HG02884 (cell line): ENCODE measurements around the gene ADORA2A.

Experiments
- ATAC-seq: cut with Tn5 transposase; IDR thresholded peaks from one replicate; pipeline ENCODE4 v1.9.1; 2021; ENCODE audit warnings: mild to moderate bottlenecking, moderate library complexity; ENCODE audit not compliant: unreplicated experiment

Gene ADORA2A

DNA sequence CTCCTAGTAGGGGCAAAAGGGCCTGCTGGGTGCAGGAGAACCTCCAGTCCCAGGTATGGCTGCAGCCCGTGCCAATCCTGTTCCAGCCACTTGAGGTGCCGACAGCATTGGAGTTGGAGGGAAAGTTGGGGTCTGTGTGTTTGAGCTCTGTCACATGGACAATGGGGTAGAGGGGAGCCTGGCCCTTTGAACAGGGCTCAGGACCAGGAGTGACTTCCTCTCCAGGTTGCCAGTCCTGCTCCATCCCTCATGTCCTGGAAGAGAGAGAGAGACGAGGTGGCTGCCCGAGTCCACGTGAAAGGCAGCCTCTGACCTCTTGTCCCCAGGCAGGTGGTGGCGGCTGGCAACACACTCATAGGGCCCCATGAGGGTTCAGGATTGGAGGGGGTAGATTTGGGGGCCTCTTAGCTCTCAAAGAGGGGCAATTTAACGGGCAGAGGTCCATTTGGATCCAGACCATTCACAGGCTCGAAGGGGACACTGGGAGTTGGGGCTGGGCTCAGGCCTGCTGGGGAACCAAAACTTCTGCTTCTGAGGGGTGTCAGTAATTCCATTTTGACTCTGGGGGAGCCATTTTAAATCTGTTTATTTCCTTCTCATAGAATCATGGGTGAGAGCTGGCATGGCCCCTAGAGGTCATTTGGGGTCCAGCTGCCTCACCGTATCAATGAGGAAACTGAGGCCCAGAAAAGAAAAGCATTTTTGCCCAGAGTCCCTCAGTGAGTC lies 4.1 kb downstream of the ADORA2A start:
- no peak for ATAC-seq

DNA sequence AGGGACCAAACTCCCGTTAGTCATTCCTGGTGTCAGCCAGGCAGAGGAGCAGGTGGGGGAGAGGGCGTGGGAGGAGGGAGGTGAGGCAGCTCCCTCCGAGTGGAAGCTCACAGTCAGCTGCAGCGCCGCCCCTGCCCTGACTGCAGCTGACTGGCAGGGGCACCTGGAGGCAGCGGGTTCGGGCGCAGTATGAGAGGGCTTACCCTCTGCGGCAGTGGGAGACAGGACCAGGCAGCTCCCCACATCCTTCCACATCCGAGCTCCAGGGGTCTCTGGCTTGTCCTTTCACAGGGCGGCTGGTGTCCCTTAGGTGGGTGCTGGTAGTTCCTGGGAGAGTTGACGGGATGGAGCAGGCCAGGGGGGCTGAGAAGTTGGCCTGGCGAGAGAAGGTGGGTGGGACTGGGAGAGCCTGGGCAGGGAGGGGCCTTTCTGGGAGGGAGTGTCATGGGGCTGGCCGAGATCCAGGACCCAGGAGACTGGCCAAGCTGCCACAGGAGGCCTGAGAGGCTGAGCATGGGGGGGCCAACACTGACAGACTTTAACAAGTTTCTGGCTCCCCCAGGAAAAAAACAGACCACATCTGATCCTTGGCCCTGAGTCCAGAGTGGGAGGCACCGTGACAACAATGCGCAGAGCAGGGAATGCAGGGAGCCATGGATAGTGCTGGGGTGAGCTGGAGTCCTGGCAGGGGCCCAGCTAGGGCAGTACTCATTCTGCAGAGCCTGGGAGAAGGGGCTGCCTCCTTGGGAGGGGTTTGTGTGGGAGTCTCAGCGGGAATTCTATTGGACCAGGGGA lies 4.9 kb downstream of the ADORA2A start:
- no peak for ATAC-seq

DNA sequence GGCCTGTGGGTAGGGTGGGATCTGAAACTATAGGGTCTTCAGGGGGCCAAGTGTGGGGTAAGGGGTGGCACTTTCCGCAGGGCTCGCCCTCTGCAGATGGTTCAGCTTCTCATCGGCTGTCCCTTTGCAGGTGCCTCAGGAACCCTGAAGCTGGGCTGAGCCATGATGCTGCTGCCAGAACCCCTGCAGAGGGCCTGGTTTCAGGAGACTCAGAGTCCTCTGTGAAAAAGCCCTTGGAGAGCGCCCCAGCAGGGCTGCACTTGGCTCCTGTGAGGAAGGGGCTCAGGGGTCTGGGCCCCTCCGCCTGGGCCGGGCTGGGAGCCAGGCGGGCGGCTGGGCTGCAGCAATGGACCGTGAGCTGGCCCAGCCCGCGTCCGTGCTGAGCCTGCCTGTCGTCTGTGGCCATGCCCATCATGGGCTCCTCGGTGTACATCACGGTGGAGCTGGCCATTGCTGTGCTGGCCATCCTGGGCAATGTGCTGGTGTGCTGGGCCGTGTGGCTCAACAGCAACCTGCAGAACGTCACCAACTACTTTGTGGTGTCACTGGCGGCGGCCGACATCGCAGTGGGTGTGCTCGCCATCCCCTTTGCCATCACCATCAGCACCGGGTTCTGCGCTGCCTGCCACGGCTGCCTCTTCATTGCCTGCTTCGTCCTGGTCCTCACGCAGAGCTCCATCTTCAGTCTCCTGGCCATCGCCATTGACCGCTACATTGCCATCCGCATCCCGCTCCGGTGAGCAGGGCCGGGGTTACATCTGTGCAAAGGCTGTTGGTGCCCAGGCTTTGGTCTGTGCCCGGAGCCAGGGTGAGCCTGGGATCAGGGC lies 5.8 kb downstream of the ADORA2A start:
- no peak for ATAC-seq

DNA sequence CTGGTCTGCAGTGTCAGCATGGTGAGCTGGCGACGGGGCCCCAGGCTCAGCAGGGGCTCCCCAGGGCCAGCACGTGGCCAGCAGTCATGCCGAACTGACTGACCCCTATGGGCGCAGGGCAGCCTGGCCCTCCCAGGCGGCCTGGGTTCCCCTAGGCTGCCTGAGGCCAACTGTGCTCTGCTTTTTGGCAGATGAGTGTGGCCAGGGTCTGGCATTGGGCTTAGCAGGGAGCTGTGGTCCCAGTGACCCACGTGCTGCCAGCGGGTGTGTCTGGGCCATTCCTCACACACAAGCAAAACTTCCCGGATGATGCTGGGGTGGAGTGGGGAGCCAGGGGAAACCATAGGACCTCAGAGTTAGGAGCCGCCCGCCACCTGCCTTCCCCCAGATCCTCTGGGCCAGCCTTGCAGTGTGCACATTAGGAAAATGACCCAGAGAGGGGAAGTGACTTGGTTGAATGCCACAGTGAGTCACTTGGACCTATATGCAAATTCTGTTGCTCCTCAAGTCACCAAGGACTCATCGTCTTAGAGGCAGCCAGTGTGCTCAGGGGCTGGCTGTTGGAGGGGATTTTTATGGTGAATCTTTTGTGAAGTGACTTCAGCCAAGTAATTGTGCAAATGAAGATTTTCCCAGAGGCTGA lies 6.5 kb downstream of the ADORA2A start:
- peak; percentile 74 for ATAC-seq

DNA sequence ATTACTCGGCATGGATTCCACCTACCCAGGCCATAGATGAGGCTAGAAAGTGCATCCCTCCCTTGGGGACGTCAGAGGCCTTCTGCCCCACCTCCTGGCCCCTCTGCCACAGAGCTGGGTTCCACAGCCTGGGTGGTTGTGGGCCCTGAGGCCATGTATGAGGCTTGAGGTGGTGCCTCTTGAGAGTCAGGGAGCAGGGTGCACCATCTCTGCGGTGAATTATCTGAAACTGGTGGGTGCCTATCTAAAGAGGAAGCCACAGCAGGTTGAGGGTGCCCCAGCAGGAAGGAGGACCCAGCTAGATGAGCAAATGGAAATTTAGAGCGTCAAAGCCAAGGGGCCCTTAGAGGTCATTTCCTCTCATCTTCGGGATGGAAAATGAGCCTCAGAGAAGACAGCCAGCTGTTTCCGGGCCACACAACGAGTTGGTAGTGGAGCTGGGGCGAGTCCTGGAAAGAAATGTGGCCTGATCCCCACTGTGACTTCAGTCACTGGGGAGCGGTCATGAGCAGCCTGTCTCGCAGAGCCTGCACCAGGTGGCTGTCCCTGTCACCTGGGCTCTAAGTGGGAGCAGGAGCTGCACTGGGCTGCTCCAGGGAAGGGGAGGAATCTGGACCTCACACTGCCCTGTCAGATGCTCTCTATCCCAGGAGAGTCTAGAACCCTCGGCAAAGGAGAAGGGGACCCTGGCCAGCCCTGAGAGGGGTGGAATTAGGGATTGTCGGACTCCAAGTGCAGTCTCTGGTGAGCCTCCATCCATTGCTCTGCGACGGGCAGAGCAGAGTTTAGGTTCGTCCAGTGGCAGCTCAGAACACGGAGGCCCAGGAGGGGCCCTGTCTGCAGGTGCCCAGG lies 7.3 kb downstream of the ADORA2A start:
- peak; percentile 30 for ATAC-seq

DNA sequence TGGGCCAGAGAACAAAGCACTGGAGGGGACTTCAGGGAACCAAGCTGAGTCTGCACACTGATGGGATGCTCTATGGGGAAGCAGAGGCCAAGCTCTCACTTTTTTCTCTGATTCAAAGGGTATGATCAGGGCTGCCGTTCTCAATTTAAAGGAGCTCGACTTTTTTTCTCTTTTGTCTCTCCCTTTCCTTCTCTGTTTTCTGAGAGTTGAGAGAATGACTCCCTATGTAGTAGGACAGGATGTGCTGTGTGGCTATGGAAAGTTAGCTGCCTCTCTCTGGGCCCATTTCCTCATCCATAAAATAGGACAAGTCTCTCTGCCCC lies 7.9 kb downstream of the ADORA2A start:
- no peak for ATAC-seq

DNA sequence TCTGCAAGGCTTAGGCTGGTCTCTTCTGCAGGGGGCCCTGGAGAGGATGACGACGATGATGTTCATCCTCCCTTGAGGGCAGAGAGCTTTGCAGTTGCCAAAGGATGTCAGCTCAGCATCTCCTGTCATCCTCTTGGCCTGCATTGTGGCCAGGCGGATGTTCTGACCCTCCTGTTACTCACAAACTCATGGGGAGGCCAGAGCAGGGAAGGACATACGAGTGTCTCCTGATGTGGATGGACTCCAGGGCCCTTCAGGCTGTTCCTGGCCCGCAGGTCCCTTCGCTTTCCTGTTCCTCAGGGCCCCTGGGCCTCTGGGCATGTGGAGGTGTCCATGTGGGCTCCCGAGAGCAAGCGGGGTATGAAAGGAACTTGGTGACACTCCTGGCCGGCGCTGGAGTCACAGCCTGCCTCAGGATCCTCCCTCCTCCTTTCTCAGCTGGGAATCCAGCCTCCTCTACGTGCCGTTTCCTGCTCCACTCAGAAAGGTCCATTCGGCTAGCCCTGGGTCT lies 8.5 kb downstream of the ADORA2A start:
- ATAC-seq: no peak

DNA sequence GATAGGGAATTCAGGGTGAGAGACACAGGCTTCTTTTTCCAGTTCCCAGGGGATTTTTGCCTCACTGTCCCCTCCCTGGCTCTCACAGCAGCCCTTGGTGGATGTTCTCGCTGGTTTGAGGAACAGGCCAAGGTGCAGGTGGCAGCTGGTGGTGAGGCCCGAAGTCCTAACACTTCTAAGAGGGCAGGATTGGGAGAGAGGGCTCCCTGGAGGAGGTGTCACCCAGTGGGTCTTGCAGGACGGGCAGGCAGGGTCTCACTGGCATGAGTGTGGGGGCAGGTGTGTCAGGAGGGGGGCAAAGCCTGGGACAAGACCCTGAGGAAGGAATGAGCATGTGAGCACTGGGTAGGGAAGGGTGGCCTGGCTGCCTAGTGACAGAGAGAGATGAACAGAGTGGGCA lies 9.2 kb downstream of the ADORA2A start:
- ATAC-seq: no peak

DNA sequence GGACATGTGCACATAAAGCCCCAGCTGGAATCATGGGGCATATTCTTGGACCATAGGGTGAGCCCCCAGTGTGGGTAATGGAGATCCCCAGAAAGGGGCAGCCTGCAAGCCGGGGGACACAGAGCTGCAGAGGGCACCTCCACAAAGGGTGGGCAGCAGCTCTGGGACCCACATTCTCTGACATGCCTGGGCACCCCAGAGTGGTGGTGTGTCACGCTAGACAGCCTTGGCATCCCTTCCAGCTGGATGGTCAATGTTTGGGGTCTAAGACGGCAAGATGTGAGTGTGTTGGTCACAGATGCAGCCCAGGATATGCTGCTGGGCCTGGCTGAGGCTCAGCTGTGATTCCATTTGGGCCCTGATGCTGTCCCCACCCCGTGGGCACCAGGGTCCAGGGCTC lies 9.7 kb downstream of the ADORA2A start:
- no peak for ATAC-seq

DNA sequence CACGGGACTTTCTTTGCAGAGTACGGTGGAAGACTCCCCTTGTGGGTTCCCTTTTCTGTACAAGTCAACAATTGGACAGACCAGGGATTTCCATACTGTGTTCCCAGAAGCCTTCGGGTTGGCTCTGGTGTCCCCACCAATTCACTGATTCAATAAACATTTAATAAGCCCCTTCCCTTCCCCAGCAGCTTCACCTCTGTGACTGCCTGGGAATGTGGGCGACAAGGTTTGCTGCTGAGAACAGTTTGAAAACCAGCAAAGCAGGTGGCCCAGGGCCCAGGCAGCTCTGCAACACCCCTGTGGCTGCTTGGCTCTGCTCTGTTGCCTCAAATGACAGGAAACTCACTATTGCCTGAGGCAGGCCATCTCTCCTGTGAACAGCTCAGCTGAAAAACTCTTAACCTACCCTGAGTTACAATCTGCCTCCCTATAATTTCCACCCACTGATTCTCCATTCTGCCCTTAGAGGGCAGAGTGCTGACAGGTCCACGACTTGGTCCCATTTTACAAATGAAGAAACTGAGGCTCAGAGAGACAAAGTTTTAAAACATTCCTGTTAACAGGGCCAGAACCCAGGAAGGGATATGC lies 10.4 kb downstream of the ADORA2A start:
- no peak for ATAC-seq

DNA sequence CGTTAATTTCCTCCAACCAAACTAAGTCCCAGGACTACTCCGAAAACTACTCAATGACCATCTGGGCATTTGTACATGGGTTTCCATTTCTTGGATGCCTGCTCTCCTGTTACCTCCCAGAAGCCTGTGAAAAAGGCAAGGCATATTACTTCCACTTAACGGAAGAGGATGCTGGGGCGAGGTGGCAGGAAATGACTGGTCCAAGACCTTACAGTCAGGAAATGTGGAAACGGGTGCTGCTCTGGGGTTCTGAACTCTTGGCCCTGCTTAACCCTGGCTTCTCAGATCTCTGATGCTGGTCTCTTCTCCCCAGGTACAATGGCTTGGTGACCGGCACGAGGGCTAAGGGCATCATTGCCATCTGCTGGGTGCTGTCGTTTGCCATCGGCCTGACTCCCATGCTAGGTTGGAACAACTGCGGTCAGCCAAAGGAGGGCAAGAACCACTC lies 12.9 kb downstream of the ADORA2A start:
- ATAC-seq: no peak

DNA sequence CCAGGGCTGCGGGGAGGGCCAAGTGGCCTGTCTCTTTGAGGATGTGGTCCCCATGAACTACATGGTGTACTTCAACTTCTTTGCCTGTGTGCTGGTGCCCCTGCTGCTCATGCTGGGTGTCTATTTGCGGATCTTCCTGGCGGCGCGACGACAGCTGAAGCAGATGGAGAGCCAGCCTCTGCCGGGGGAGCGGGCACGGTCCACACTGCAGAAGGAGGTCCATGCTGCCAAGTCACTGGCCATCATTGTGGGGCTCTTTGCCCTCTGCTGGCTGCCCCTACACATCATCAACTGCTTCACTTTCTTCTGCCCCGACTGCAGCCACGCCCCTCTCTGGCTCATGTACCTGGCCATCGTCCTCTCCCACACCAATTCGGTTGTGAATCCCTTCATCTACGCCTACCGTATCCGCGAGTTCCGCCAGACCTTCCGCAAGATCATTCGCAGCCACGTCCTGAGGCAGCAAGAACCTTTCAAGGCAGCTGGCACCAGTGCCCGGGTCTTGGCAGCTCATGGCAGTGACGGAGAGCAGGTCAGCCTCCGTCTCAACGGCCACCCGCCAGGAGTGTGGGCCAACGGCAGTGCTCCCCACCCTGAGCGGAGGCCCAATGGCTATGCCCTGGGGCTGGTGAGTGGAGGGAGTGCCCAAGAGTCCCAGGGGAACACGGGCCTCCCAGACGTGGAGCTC lies 13.5 kb downstream of the ADORA2A start:
- ATAC-seq: no peak

DNA sequence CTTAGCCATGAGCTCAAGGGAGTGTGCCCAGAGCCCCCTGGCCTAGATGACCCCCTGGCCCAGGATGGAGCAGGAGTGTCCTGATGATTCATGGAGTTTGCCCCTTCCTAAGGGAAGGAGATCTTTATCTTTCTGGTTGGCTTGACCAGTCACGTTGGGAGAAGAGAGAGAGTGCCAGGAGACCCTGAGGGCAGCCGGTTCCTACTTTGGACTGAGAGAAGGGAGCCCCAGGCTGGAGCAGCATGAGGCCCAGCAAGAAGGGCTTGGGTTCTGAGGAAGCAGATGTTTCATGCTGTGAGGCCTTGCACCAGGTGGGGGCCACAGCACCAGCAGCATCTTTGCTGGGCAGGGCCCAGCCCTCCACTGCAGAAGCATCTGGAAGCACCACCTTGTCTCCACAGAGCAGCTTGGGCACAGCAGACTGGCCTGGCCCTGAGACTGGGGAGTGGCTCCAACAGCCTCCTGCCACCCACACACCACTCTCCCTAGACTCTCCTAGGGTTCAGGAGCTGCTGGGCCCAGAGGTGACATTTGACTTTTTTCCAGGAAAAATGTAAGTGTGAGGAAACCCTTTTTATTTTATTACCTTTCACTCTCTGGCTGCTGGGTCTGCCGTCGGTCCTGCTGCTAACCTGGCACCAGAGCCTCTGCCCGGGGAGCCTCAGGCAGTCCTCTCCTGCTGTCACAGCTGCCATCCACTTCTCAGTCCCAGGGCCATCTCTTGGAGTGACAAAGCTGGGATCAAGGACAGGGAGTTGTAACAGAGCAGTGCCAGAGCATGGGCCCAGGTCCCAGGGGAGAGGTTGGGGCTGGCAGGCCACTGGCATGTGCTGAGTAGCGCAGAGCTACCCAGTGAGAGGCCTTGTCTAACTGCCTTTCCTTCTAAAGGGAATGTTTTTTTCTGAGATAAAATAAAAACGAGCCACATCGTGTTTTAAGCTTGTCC lies 14.3 kb downstream of the ADORA2A start:
- no peak for ATAC-seq

DNA sequence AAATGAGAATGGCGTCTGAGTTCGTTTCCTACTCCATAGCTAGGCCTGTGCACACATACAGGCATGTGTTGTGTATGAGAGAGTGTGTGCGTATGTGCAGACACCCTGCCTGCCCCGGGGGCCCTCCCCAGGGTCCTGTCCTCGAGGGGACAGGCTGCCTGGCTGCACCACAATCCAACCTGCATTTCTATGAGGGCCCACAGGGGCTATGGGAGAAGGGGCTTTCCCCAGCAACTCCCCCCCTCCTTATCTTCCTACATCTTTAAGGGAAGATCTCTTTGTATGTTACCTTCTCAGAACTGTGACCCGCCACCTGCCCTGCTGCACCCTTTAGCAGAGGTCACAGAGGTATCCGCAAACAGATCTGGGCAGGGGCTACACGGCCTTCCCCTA lies 14.9 kb downstream of the ADORA2A start:
- ATAC-seq: no peak

DNA sequence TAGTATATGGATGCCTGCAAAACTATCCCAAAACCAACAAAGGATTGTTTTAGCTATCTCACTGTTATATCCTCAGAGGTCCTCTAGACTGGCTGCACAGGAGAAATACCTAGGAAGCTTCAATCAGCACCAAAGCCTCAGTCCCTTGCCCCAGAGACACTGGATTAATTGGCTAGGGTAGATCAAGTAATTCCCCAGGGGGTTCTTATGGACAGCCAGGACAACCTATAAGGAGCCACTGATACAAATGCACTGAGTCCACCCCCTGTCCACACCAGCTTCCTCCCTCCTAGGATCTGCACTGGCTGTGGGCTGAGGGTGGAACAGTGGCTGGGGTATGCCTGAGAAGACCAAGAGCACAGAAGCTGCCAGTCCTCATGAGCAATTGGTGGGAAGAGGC lies 16.3 kb downstream of the ADORA2A start:
- ATAC-seq: no peak

DNA sequence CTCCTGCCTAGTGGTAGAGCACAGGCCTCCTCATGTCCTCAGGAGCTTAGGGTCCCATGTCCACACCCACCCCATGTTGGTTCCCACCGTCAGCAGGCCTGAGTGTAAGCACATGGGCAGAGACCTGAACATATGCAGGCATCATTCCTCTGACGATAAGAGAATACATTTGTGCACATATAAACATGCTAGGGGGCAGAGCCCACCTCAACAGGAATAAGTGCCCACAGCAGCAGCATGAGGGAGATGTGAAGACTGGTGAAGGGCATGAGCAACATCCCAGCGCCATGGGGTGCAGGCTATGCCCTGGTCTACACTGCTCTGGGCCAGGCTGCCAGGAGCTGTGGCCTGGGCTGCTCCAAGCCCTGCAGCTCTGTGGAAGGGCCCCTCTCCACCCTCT lies 16.9 kb downstream of the ADORA2A start:
- ATAC-seq: no peak

DNA sequence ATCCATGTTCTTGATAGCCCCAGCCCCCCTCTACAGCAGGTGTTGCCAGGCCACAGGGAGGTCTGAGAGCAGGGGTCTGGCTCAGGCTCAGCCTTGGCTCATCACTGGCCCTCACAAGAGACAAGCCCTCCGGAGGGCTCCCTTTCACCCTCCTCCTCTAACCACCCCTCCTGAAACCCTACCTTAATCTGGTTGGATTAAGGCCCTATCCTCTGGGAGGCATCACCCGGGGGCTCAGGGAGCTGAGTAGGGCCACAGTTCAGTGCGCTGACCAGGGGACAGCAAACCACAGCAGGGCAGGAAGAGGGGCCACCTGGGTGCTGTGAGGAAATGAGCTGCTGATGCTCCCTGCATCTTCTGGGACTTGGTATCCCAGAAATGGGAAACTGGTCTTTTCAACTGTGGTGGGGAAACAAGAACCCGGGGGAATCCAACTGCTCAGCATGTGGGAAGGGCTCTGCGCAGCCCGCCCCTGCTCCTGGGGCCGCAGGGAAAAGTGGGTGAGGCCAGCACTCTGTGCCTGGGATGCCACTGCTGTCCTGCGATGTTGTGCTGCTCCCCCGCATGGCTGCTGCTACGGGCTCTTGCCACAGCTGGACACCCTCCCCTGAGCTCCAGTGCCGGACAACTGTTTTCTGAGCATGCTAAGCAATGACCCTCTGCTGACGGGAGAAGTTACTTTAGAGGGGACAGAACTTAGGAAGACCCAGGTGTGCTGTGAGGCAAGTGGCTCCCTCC lies 17.5 kb downstream of the ADORA2A start:
- no peak for ATAC-seq
